HG03103 (cell line): ENCODE data around the gene APAF1.
"Not testable (repeated sequence)": the region's sequence is repeated elsewhere in the genome, so short reads cannot be mapped to it uniquely, and the experiment has no call there.

Experiments used
- ATAC-seq: cut with Tn5 transposase; IDR thresholded peaks from one replicate; pipeline ENCODE4 v1.9.1; 2021; ENCODE audit warnings: low read depth; ENCODE audit not compliant: unreplicated experiment

The APAF1 gene

GRCh38 chr12:98750511-98750910, 105.4 kb downstream of the APAF1 start:
- no peak for ATAC-seq

- no peak for ATAC-seq
These were observed 106.6 kb downstream of the APAF1 start for GRCh38 chr12:98751580-98752115.

GRCh38 chr12:98752726-98753125, 107.6 kb downstream of the APAF1 start:
- ATAC-seq = no peak

GRCh38 chr12:98754095-98754494, 109.0 kb downstream of the APAF1 start:
- peak; percentile 99 for ATAC-seq

GRCh38 chr12:98755855-98756254, 110.8 kb downstream of the APAF1 start:
- not testable (repeated sequence) for ATAC-seq

- ATAC-seq = no peak
These were observed 112.4 kb downstream of the APAF1 start for GRCh38 chr12:98757455-98757854.

- ATAC-seq = no peak
These were observed 113.2 kb downstream of the APAF1 start for GRCh38 chr12:98758331-98758730.

GRCh38 chr12:98763656-98764055, 118.6 kb downstream of the APAF1 start:
- no peak for ATAC-seq

- ATAC-seq = no peak
These were observed 122.2 kb downstream of the APAF1 start for GRCh38 chr12:98767248-98767647.

- ATAC-seq = no peak
These were observed 124.0 kb downstream of the APAF1 start for GRCh38 chr12:98769068-98769467.

- ATAC-seq = no peak
These were observed 125.1 kb downstream of the APAF1 start for GRCh38 chr12:98770230-98770629.

- no peak for ATAC-seq
These were observed 127.0 kb downstream of the APAF1 start for GRCh38 chr12:98771811-98772752.

GRCh38 chr12:98772818-98773217, 127.7 kb downstream of the APAF1 start:
- ATAC-seq = no peak

- no peak for ATAC-seq
These were observed 135.2 kb downstream of the APAF1 start for GRCh38 chr12:98780261-98780660.

GRCh38 chr12:98783420-98783819, 138.3 kb downstream of the APAF1 start:
- no peak for ATAC-seq
